SH-SY5Y (cell line): ENCODE results near the gene ZBTB7C.

Experiments used
- GATA2 ChIP-seq: IDR thresholded peaks from 2 replicates; pipeline ENCODE4 v1.6.1; 2011; ENCODE audit warnings: mild to moderate bottlenecking, low read depth, low read length
- GATA3 ChIP-seq: IDR thresholded peaks from 2 replicates; pipeline ENCODE4 v1.6.1; 2011; ENCODE audit warnings: low read depth, mild to moderate bottlenecking, low read length, moderate library complexity

- no peak for TF ChIP-seq GATA2
- no peak for TF ChIP-seq GATA3
Measured at GRCh38 chr18:48122376-48122775, 286.8 kb downstream of the ZBTB7C start.
